Liver (tissue), 9 donors: Measurements from ENCODE around the gene ATXN1. TPM values are rescaled to one million over a fixed set of nuclear protein-coding genes. Genes with fewer than 3 reads are reported as not detected.

Source experiments
- DNase-seq: peaks from one replicate; pipeline ENCODE4 v3.0.0-alpha.2; 2017; ENCODE audit warnings: low spot score
- H3K27ac ChIP-seq, 2 donors: one replicate each; pipeline ENCODE4 v1.7.0; 2013; ENCODE audit warnings: inconsistent platforms in 2 of 2, low read length in 2 of 2, control low read depth in 1 of 2, low read depth in 1 of 2, mild to moderate bottlenecking in 1 of 2
- H3K27me3 ChIP-seq, 4 donors: one replicate each; pipeline versions ENCODE4 v1.6.1 to v1.7.0; 2013; ENCODE audit warnings: low read length in 3 of 4, inconsistent platforms in 1 of 4, mild to moderate bottlenecking in 1 of 4, moderate library complexity in 1 of 4; ENCODE audit not compliant: control insufficient read depth in 4 of 4, insufficient read depth in 4 of 4
- H3K36me3 ChIP-seq, 4 donors: one replicate each; pipeline versions ENCODE4 v1.6.1 to v1.7.0; 2013; ENCODE audit warnings: low read length in 3 of 4, mild to moderate bottlenecking in 3 of 4, low read depth in 1 of 4, moderate library complexity in 1 of 4; ENCODE audit not compliant: control insufficient read depth in 4 of 4, insufficient read depth in 3 of 4
- H3K4me1 ChIP-seq, 4 donors: one replicate each; pipeline versions ENCODE4 v1.6.1 to v1.7.0; 2013; ENCODE audit warnings: low read length in 3 of 4, mild to moderate bottlenecking in 3 of 4, moderate library complexity in 1 of 4; ENCODE audit not compliant: control insufficient read depth in 4 of 4, insufficient read depth in 4 of 4
- H3K4me3 ChIP-seq, 3 donors: one replicate each; pipeline versions ENCODE4 v1.6.1 to v1.7.0; 2013; ENCODE audit warnings: low read length in 3 of 3, control low read depth in 1 of 3, low read depth in 1 of 3, mild to moderate bottlenecking in 1 of 3
- H3K9ac ChIP-seq, 2 donors: one replicate each; pipeline ENCODE4 v1.7.0; 2013; ENCODE audit warnings: low read length in 2 of 2, mild to moderate bottlenecking in 2 of 2, moderate library complexity in 2 of 2, control low read depth in 1 of 2, low read depth in 1 of 2
- H3K9me3 ChIP-seq, 4 donors: one replicate each; pipeline versions ENCODE4 v1.6.1 to v1.7.0; 2013; ENCODE audit warnings: low read length in 3 of 4; ENCODE audit not compliant: control insufficient read depth in 4 of 4
- FOXA1 ChIP-seq: IDR thresholded peaks from 2 replicates; pipeline ENCODE4 v1.6.1; 2016; ENCODE audit warnings: antibody characterized with exemption
- FOXA2 ChIP-seq: IDR thresholded peaks from 2 replicates; pipeline ENCODE4 v1.6.1; 2016; ENCODE audit warnings: antibody characterized with exemption
- GABPA ChIP-seq, 2 donors: IDR thresholded peaks in 1 of 2; conservative IDR thresholded peaks in 1 of 2; 2 replicates each; pipeline ENCODE4 v1.6.1; 2016; ENCODE audit warnings: antibody characterized with exemption in 2 of 2, mild to moderate bottlenecking in 1 of 2, moderate library complexity in 1 of 2
- HNF4A ChIP-seq, 2 donors: conservative IDR thresholded peaks; 2 replicates each; pipeline ENCODE4 v1.6.1; 2016; ENCODE audit warnings: antibody characterized with exemption in 2 of 2, mild to moderate bottlenecking in 2 of 2
- JUND ChIP-seq, 2 donors: IDR thresholded peaks; 2 replicates each; pipeline ENCODE4 v1.6.1; 2016; ENCODE audit warnings: antibody characterized with exemption in 2 of 2
- NR2F2 ChIP-seq: IDR thresholded peaks from 2 replicates; pipeline ENCODE4 v1.6.1; 2016; ENCODE audit warnings: antibody characterized with exemption
- RAD21 ChIP-seq, 2 donors: IDR thresholded peaks; 2 replicates each; pipeline ENCODE4 v1.6.1; 2016; ENCODE audit warnings: antibody characterized with exemption in 2 of 2, mild to moderate bottlenecking in 2 of 2
- RXRA ChIP-seq, 2 donors: IDR thresholded peaks; 2 replicates each; pipeline ENCODE4 v1.6.1; 2017 to 2018; ENCODE audit warnings: antibody characterized with exemption in 2 of 2, mild to moderate bottlenecking in 1 of 2
- TAF1 ChIP-seq: conservative IDR thresholded peaks from 2 replicates; pipeline ENCODE4 v1.6.1; 2016; ENCODE audit warnings: antibody characterized with exemption, mild to moderate bottlenecking
- whole genome bisulfite sequencing: extraction: QIAGEN DNeasy Blood & Tissue Kit; methylation state at CpG from one replicate; pipeline ENCODE4 v1.1.7; 2013; 5-methylcytosine and 5-hydroxymethylcytosine counted together
- polyA plus RNA-seq, 2 donors: library from polyadenylated mRNA; stranded (reverse) in 1 of 2; unstranded in 1 of 2; fragments of 200-250 nt in 1 of 2; fragments of >200 nt in 1 of 2; fragmentation: Nextera tagmentation in 1 of 2; extraction: Ambion mirVana in 1 of 2; gene quantifications; one replicate each; pipeline versions ENCODE4 v1.2.1 to v1.2.3, GENCODE V29; 2013 to 2015
- total RNA-seq, 2 donors: library from RNA; depleted of rRNA; stranded (reverse); fragments of >200 nt; gene quantifications; one replicate each; pipeline ENCODE4 v1.2.3, GENCODE V29; 2014
- TF ChIP-seq, protein P1 (sequence below): IDR thresholded peaks from 2 replicates; pipeline ENCODE4 v1.6.1; 2016; ENCODE audit warnings: antibody characterized with exemption, mild to moderate bottlenecking
- TF ChIP-seq, protein P2 (sequence below): fragments of 150-350 bp; IDR thresholded peaks from 2 replicates; pipeline ENCODE4 v1.5.1; 2017; ENCODE audit warnings: improper control_type of control experiment, low read depth, low read length; ENCODE audit not compliant: missing input control
- TF ChIP-seq, protein P3 (sequence below): IDR thresholded peaks from 2 replicates; pipeline ENCODE4 v1.6.1; 2016; ENCODE audit warnings: antibody characterized with exemption
- donor health status: healthy.
- donor health status: healthy.
- donor health status: healthy.
- donor health status: healthy.
- donor health status: healthy.

Gene ATXN1
- total and polyA plus RNA-seq, 4 donors: 4.3 to 29.7 (median 8.2) TPM

DNA sequence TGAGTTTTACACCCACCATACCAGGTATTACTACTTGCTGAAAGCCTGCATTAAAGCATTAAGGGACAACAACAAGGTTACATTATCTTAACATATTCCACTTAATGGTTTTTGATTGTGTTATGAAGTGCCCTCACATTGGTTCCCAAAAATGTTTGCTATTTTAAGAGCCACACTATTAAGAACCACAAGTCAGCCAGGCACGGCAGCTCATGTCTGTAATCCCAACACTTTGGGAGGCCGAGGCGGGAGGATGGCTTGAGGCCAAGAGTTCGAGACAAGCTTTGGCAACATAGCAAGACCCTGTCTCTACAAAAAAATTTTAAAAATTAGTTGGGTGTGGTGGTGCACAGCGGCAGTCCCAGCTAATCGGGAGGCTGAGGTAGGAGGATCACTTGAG lies 28.2 kb downstream of the ATXN1 start:
- H3K36me3 ChIP-seq: peaks cover 0 to 6% (median 0%) of the 10 kb centered on the region in 4 donors
- H3K27ac ChIP-seq: no peak overlapping the region
- H3K4me3 ChIP-seq: no peak overlapping the region
- no peaks in the 10 kb centered on the region for H3K27me3 ChIP-seq
- H3K4me1 ChIP-seq: peaks cover 1 to 32% (median 10%) of the 10 kb centered on the region in 4 donors
- H3K9me3 ChIP-seq: no peaks in the 10 kb centered on the region
- no peak overlapping the region for H3K9ac ChIP-seq
- DNase-seq: no peak
- WGBS: 92% methylated on average over 6 of the region's 6 CpGs
- TF ChIP-seq, protein P1, sequence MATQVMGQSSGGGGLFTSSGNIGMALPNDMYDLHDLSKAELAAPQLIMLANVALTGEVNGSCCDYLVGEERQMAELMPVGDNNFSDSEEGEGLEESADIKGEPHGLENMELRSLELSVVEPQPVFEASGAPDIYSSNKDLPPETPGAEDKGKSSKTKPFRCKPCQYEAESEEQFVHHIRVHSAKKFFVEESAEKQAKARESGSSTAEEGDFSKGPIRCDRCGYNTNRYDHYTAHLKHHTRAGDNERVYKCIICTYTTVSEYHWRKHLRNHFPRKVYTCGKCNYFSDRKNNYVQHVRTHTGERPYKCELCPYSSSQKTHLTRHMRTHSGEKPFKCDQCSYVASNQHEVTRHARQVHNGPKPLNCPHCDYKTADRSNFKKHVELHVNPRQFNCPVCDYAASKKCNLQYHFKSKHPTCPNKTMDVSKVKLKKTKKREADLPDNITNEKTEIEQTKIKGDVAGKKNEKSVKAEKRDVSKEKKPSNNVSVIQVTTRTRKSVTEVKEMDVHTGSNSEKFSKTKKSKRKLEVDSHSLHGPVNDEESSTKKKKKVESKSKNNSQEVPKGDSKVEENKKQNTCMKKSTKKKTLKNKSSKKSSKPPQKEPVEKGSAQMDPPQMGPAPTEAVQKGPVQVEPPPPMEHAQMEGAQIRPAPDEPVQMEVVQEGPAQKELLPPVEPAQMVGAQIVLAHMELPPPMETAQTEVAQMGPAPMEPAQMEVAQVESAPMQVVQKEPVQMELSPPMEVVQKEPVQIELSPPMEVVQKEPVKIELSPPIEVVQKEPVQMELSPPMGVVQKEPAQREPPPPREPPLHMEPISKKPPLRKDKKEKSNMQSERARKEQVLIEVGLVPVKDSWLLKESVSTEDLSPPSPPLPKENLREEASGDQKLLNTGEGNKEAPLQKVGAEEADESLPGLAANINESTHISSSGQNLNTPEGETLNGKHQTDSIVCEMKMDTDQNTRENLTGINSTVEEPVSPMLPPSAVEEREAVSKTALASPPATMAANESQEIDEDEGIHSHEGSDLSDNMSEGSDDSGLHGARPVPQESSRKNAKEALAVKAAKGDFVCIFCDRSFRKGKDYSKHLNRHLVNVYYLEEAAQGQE: no peak
- no peak for TF ChIP-seq JUND (IDR thresholded peaks at IDR 0.05)
- no peak for TF ChIP-seq RXRA (IDR thresholded peaks at IDR 0.05)
- TF ChIP-seq, protein P2, sequence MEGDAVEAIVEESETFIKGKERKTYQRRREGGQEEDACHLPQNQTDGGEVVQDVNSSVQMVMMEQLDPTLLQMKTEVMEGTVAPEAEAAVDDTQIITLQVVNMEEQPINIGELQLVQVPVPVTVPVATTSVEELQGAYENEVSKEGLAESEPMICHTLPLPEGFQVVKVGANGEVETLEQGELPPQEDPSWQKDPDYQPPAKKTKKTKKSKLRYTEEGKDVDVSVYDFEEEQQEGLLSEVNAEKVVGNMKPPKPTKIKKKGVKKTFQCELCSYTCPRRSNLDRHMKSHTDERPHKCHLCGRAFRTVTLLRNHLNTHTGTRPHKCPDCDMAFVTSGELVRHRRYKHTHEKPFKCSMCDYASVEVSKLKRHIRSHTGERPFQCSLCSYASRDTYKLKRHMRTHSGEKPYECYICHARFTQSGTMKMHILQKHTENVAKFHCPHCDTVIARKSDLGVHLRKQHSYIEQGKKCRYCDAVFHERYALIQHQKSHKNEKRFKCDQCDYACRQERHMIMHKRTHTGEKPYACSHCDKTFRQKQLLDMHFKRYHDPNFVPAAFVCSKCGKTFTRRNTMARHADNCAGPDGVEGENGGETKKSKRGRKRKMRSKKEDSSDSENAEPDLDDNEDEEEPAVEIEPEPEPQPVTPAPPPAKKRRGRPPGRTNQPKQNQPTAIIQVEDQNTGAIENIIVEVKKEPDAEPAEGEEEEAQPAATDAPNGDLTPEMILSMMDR: no peak
- TF ChIP-seq FOXA1: no peak
- TF ChIP-seq, protein P3, sequence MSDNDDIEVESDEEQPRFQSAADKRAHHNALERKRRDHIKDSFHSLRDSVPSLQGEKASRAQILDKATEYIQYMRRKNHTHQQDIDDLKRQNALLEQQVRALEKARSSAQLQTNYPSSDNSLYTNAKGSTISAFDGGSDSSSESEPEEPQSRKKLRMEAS: no peak
- no peak for TF ChIP-seq RAD21 (IDR thresholded peaks at IDR 0.05)
- no peak for TF ChIP-seq FOXA2

DNA sequence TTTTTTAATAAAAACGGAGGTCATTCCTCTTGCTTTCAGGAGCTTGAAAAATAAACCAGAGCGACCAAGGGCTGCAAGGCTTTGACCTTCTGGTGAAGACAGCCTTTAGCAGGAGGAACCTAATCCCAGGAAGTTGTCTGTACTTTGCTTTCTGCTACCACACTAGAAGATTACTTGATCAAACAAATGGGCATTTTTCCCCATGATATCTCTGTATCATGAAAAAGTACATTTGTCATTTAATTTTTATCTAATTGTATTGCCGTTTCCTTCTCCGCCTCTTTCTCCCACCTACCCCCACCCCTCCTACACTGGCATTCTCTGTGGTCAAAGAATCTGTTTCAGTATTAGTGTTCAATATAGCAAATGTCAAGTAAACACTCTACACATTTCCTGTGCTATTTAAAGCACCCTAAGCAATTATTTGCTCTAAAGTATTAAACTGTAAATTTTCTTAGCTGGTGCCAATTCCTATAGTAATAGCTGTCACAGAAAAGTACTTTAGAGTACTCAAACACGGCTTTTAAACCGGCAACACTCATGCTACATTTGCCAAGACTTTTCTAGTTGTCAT lies 29.7 kb downstream of the ATXN1 start:
- Histone ChIP-seq H3K9ac (no peak overlapping the region), H3K4me3 (no peak overlapping the region), H3K4me1 (peaks cover 3 to 26% (median 8%) of the 10 kb centered on the region in 4 donors), H3K27me3 (no peaks in the 10 kb centered on the region), H3K36me3 (peaks cover 0 to 6% (median 0%) of the 10 kb centered on the region in 4 donors), H3K9me3 (no peaks in the 10 kb centered on the region), H3K27ac (no peak overlapping the region)
- TF ChIP-seq JUND (IDR thresholded peaks at IDR 0.05) (no peak), RXRA (IDR thresholded peaks at IDR 0.05) (peak in 1 of 2 donors; percentile 3), NR2F2 (no peak)
- 52% methylated on average over 6 of the region's 6 CpGs for WGBS
- no peak for DNase-seq

DNA sequence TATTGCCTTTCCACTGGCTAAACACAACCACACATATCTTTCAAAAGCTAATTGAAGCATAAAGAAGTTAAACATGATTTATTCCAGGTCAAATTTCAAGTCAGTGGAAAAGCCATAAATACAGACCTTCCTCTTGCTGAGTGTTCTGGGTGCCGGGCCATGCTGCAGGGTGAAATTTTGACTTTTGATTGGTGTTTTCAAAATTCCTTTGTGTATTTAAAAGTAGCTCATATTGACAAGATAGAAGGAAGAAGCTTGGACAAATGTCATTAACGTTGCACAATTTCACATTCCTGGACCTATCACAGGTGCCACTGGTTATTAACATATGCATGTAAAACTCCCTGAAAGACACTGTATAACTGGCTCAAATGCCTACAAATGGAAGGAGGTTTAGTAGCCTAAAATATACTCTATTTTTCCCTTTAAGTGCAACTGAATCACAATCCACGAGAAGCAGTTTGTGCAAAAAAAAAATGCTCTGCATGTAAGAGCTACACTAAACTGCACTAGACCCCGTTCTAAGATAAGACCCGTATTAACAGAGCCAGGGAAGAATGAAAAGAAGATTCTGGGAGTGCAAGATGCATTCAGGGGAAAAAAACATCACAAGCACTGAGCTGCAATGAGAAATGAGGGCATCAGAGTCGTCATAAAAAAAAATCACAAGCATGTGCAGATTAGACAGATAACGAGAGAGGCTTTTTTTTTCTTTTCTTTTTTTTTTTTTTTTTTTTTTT lies 30.4 kb downstream of the ATXN1 start:
- peaks cover 0 to 6% (median 0%) of the 10 kb centered on the region in 4 donors for H3K36me3 ChIP-seq
- no peaks in the 10 kb centered on the region for H3K27me3 ChIP-seq
- 33% methylated on average over 7 of the region's 7 CpGs for WGBS
- TF ChIP-seq HNF4A (conservative IDR thresholded peaks at IDR 0.05) (no peak), GABPA (IDR thresholded peaks at IDR 0.05 in 1 of 2, conservative IDR thresholded peaks at IDR 0.05 in 1 of 2) (no peak), FOXA2 (no peak), JUND (IDR thresholded peaks at IDR 0.05) (no peak), TAF1 (no peak)
- no peaks in the 10 kb centered on the region for H3K9me3 ChIP-seq
- H3K4me3 ChIP-seq: no peak overlapping the region
- H3K27ac ChIP-seq: no peak overlapping the region
- H3K9ac ChIP-seq: no peak overlapping the region
- peaks cover 3 to 28% (median 8%) of the 10 kb centered on the region in 4 donors for H3K4me1 ChIP-seq
- no peak for DNase-seq
